Measurements from ENCODE around the gene PLET1. TPM values are rescaled to one million over a fixed set of nuclear protein-coding genes. Genes with fewer than 3 reads are reported as not detected.
"Not testable (repeated sequence)": the region's sequence is repeated elsewhere in the genome, so short reads cannot be mapped to it uniquely, and the experiment has no call there.

PLET1 gene
- total RNA-seq, 4 donors from 2014 or later = not detected

DNA sequence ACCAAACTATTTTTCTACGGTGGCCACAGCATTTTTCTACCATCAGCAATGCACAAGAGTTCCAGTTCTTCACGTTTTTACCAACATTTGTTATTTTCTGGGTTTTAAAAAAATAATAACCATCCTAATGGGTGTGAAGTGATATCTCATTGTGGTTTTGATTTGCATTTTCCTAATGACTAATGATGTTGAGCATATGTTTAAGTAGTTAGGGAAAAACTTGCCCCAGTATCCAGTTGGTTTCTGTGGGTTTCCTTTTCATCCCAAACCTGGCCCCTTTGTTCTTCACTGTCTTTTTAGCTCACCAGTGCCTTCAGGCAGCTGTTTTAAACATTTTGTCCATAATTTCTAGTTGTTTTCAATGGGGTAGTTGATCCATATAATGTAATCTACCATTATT, 49.1 kb downstream of the PLET1 start:
- no peak overlapping the region for H3K27ac ChIP-seq
- H3K27me3 ChIP-seq = no peaks in the 10 kb centered on the region
- WGBS = 51% methylated on average over 2 of the region's 2 CpGs
- no peaks in the 10 kb centered on the region for H3K9me3 ChIP-seq
- TF ChIP-seq EP300 (IDR thresholded peaks at IDR 0.05) (no peak), POLR2A (IDR thresholded peaks at IDR 0.05) (no peak), POLR2AphosphoS5 (IDR thresholded peaks at IDR 0.05) (no peak)
- TF ChIP-seq, protein P1, sequence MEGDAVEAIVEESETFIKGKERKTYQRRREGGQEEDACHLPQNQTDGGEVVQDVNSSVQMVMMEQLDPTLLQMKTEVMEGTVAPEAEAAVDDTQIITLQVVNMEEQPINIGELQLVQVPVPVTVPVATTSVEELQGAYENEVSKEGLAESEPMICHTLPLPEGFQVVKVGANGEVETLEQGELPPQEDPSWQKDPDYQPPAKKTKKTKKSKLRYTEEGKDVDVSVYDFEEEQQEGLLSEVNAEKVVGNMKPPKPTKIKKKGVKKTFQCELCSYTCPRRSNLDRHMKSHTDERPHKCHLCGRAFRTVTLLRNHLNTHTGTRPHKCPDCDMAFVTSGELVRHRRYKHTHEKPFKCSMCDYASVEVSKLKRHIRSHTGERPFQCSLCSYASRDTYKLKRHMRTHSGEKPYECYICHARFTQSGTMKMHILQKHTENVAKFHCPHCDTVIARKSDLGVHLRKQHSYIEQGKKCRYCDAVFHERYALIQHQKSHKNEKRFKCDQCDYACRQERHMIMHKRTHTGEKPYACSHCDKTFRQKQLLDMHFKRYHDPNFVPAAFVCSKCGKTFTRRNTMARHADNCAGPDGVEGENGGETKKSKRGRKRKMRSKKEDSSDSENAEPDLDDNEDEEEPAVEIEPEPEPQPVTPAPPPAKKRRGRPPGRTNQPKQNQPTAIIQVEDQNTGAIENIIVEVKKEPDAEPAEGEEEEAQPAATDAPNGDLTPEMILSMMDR (IDR thresholded peaks at IDR 0.05) = no peak
- H3K4me3 ChIP-seq = no peak overlapping the region
- H3K36me3 ChIP-seq = no peaks in the 10 kb centered on the region
- no peaks in the 10 kb centered on the region for H3K4me1 ChIP-seq
- no peak for DNase-seq (ENCODE audit: low spot score in 2 of 2)

DNA sequence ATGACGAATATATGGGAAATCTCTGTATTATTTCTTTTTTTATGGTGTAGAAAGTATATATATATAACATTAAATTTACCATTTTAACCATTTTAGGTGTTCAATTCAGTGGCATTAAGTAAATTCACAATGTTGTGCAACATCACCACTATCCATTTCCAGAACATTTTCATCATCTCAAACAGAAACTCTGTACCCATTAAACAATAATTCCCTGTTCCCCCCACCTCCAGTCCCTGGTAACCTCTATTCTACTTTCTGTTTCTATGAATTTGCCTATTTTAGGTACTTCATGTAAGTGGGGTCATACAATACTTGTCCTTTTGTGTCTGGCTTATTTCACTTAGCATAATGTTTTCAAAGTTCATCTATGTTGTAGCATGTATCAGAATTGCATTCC, 49.8 kb downstream of the PLET1 start:
- Histone ChIP-seq H3K4me3 (no peak overlapping the region), H3K4me1 (no peaks in the 10 kb centered on the region), H3K27me3 (no peaks in the 10 kb centered on the region), H3K27ac (no peak overlapping the region), H3K36me3 (peaks cover 3% of the 10 kb centered on the region), H3K9me3 (no peaks in the 10 kb centered on the region)
- TF ChIP-seq EP300 (IDR thresholded peaks at IDR 0.05) = no peak
- 87% methylated on average over 1 of the region's 1 CpG for WGBS
- DNase-seq (ENCODE audit: low spot score in 2 of 2) = no peak

DNA sequence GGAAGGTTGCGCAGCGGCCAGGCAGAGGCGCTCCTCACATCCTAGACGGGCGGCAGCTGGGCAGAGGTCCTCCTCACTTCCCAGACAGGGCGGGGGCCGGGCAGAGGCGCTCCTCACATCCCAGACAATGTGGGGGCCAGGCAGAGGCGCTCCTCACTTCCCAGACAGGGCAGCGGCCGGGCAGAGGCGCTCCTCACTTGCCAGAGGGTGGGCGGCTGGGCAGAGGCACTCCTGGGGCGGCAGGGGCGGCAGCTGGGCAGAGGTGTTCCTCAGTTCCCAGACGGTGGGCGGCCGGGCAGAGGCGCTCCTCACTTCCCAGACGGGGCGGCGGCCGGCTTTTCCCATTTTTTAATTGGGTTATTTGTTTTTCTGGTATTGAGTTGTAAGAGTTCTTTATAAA, 54.6 kb downstream of the PLET1 start:
- DNase-seq (ENCODE audit: low spot score in 2 of 2) = no peak
- H3K27me3 ChIP-seq = no peaks in the 10 kb centered on the region
- no peaks in the 10 kb centered on the region for H3K9me3 ChIP-seq
- WGBS = 97% methylated on average over 23 of the region's 23 CpGs
- no peak overlapping the region for H3K4me3 ChIP-seq
- H3K27ac ChIP-seq = no peak overlapping the region
- H3K4me1 ChIP-seq = no peaks in the 10 kb centered on the region
- TF ChIP-seq, protein P1 (IDR thresholded peaks at IDR 0.05) = no peak
- TF ChIP-seq POLR2A (IDR thresholded peaks at IDR 0.05) (no peak), EP300 (IDR thresholded peaks at IDR 0.05) (no peak), POLR2AphosphoS5 (IDR thresholded peaks at IDR 0.05) (no peak)
- H3K36me3 ChIP-seq = peaks cover 3% of the 10 kb centered on the region

DNA sequence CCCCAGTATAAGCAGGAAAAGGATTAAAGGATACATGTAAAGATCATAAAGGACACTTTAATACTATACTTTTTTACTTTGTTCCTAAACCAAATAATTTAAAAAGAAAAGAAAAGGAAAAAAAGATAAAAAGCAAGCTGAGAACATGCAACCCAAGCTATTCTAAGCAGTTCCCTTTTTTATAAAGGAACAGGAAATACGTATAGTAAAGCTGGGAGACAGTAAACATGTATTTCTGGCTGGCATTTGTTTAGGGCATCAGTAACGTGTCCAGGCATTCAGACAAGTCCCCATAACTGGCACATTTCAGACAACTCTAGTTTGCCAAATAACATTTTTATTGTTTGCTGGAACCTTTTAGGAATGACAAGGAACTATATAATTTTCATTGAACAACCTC, 60.4 kb downstream of the PLET1 start:
- Histone ChIP-seq H3K9me3 (no peaks in the 10 kb centered on the region), H3K27me3 (no peaks in the 10 kb centered on the region), H3K36me3 (no peaks in the 10 kb centered on the region), H3K4me1 (peaks cover 6% of the 10 kb centered on the region), H3K4me3 (no peak overlapping the region), H3K27ac (no peak overlapping the region)
- DNase-seq (ENCODE audit: low spot score in 2 of 2) = no peak
- TF ChIP-seq POLR2A (IDR thresholded peaks at IDR 0.05) (no peak), EP300 (IDR thresholded peaks at IDR 0.05) (no peak), POLR2AphosphoS5 (IDR thresholded peaks at IDR 0.05) (no peak)
- TF ChIP-seq, protein P1 (IDR thresholded peaks at IDR 0.05) = no peak
- 24% methylated on average over 2 of the region's 2 CpGs for WGBS

DNA sequence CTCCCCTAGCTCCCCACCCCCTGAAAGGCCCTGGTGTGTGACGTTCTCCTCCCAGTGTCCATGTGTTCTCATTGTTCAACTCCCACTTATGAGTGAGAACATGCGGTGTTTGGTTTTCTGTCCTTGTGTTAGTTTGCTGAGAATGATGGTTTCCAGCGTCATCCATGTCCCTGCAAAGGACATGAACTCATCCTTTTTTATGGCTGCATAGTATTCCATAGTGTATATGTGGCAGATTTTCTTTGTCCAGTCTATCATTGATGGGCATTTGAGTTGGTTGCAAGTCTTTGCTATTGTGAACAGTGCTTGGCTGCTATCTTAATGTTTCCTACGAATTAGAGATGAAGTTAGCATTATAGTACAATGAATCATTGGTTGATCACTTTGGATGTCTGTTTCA, 61.6 kb downstream of the PLET1 start:
- not testable (repeated sequence) for H3K27me3 ChIP-seq; H3K4me1 ChIP-seq; H3K27ac ChIP-seq; DNase-seq (ENCODE audit: low spot score in 2 of 2); H3K4me3 ChIP-seq; H3K36me3 ChIP-seq; H3K9me3 ChIP-seq
- WGBS = 75% methylated on average over 4 of the region's 4 CpGs

Other genes with a start within 250 kb of the PLET1 start
- gene DLAT, start 235.5 kb downstream of the PLET1 start, total RNA-seq = 10 to 100 TPM; 16.0 to 32.5 (median 24.4) TPM
- gene PIH1D2, start 186.8 kb downstream of the PLET1 start, total RNA-seq = 1 to 10 TPM; 1.1 to 2.6 (median 2.3) TPM
- gene NKAPD1, start 186.6 kb downstream of the PLET1 start, total RNA-seq = 10 to 100 TPM; 14.4 to 20.2 (median 17.1) TPM
- 10 to 100 TPM; 15.0 to 48.4 (median 37.1) TPM for gene TIMM8B, start 174.1 kb downstream of the PLET1 start, total RNA-seq
- gene SDHD, start 174.0 kb downstream of the PLET1 start, total RNA-seq = 100 to 1,000 TPM in 3 of 4 donors, 10 to 100 TPM in 1; 64.4 to 125 (median 109) TPM
- gene IL18, start 96.8 kb downstream of the PLET1 start, total RNA-seq = 100 to 1,000 TPM; 161 to 329 (median 184) TPM
- 1 to 10 TPM in 2 of 4 donors, not detected in 2; 1.1 to 1.2 TPM for gene TEX12, start 93.5 kb downstream of the PLET1 start, total RNA-seq
- 10 to 100 TPM in 1 of 4 donors, 1 to 10 TPM in 3; 1.2 to 28.2 (median 2.7) TPM for gene BCO2, start 85.3 kb downstream of the PLET1 start, total RNA-seq
- gene PTS, start 34.4 kb downstream of the PLET1 start, total RNA-seq = 10 to 100 TPM; 22.1 to 39.2 (median 32.5) TPM

All from suprapubic skin (tissue), 4 donors.